Nephron (organoid): ENCODE measurements around the gene DESI2.
A peak's percentile ranks its signal among the peaks of the same experiment; 100 is the strongest.

Source experiments
- H3K27ac Mint-ChIP-seq, 3 experiments: 2 replicates each; pipeline ENCODE4 v1.8.0; 2020; ENCODE audit warnings: mixed read lengths in 3 of 3, mild to moderate bottlenecking in 2 of 3, moderate library complexity in 1 of 3
- H3K27me3 Mint-ChIP-seq: 2 replicates; pipeline ENCODE4 v1.8.0; 2021; ENCODE audit warnings: low read depth, mild to moderate bottlenecking, moderate library complexity, mixed read lengths
- H3K36me3 Mint-ChIP-seq: 2 replicates; pipeline ENCODE4 v1.8.0; 2020; ENCODE audit warnings: low read depth, mixed read lengths
- H3K4me1 Mint-ChIP-seq: 2 replicates; pipeline ENCODE4 v1.8.0; 2020; ENCODE audit warnings: mixed read lengths
- H3K4me3 Mint-ChIP-seq, 3 experiments: 2 replicates each; pipeline ENCODE4 v1.8.0; 2020; ENCODE audit warnings: mild to moderate bottlenecking in 3 of 3, mixed read lengths in 3 of 3, moderate library complexity in 2 of 3
- H3K9me3 Mint-ChIP-seq: 2 replicates; pipeline ENCODE4 v1.8.0; 2020; ENCODE audit warnings: mixed read lengths
- TF ChIP-seq, protein P1 (sequence below), 3 experiments: fragments of 200-600 bp; sonication (generic); IDR thresholded peaks; one replicate each; pipeline ENCODE4 v1.5.0; 2021; ENCODE audit warnings: antibody characterized with exemption in 3 of 3; ENCODE audit not compliant: unreplicated experiment in 3 of 3

DESI2 gene

DNA sequence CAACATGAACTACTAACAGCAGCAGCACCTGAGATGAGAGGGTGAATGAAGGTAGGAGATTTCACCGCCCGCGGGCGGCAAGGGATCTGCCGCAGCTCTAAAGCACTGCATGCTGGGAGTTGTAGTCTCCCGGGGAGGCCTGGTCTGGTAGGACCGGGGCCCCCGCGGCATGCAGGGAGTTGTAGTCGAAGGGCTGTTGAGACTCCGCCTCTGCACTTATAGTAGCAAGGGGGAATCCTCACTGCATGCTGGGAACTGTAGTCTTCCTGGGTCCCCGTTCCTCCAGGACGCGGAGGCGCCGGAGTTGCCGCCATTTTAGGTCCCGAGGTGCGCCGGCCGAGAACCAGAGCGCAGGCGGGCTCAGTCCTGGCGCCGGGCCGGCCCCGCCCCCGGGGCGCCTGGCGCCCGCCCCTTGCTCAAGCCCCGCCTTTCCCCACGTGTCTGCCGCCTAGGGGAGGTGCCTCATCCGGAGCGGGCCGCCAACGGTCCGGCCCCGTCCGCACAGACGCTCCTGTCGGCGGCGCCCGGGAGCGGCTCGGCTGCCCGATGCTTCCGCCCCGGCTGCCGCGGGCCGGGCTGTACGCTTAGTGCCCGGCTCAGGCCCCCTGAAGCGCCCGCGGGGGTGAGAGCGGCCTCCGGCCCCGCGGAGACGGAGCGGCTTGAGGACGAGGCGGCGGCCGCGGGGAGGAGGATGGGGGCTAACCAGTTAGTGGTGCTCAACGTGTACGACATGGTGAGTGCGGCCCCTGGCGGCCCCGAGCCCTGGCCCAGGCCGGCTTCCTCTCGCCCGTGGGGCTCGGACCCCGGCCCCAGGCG lies at the start of gene DESI2:
Gene DESI2, plus strand, starts transcription at position 504 of the 816 bp plus-strand sequence. Its CDS starts 188 bp downstream, at position 692.
- no peaks in the 10 kb centered on the region for H3K27me3 Mint-ChIP-seq
- no peaks in the 10 kb centered on the region for H3K9me3 Mint-ChIP-seq
- peaks cover 24% of the 10 kb centered on the region for H3K4me1 Mint-ChIP-seq
- H3K27ac Mint-ChIP-seq: peak within 1 kb of the TSS; percentile 81 to 88 (median 85)
- TF ChIP-seq, protein P1, sequence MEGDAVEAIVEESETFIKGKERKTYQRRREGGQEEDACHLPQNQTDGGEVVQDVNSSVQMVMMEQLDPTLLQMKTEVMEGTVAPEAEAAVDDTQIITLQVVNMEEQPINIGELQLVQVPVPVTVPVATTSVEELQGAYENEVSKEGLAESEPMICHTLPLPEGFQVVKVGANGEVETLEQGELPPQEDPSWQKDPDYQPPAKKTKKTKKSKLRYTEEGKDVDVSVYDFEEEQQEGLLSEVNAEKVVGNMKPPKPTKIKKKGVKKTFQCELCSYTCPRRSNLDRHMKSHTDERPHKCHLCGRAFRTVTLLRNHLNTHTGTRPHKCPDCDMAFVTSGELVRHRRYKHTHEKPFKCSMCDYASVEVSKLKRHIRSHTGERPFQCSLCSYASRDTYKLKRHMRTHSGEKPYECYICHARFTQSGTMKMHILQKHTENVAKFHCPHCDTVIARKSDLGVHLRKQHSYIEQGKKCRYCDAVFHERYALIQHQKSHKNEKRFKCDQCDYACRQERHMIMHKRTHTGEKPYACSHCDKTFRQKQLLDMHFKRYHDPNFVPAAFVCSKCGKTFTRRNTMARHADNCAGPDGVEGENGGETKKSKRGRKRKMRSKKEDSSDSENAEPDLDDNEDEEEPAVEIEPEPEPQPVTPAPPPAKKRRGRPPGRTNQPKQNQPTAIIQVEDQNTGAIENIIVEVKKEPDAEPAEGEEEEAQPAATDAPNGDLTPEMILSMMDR (IDR thresholded peaks at IDR 0.05; ENCODE audit: unreplicated experiment in 3 of 3): peak; percentile 51 to 73 (median 53)
- peak within 1 kb of the TSS; percentile 84 to 89 (median 89) for H3K4me3 Mint-ChIP-seq
- peaks cover 9% of the 10 kb centered on the region for H3K36me3 Mint-ChIP-seq

DNA sequence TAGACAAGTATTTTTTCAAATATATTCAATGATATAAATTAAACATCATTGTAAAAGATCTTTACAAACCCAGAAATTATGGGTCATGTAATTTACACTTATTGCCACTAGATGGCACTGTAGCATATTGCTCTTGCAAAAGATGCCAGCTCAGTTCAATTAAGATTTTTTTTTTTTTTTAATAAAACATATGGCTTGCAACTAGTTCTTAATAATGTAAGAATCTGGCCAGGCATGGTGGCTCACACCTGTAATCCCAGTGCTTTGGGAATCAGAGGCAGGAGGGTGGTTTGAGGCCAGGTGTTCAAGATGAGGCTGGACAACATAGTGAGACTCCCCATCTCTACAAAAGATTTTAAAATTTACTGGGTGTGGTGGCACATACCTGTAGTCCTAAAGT lies 49.4 kb upstream of the DESI2 start:
- Mint-ChIP-seq H3K4me3 (no peak overlapping the region), H3K27ac (no peak overlapping the region), H3K9me3 (no peaks in the 10 kb centered on the region), H3K4me1 (no peaks in the 10 kb centered on the region), H3K27me3 (peaks cover 7% of the 10 kb centered on the region), H3K36me3 (no peaks in the 10 kb centered on the region)
- TF ChIP-seq, protein P1 (IDR thresholded peaks at IDR 0.05; ENCODE audit: unreplicated experiment in 3 of 3): peak; percentile 73 to 89 (median 79)

GRCh38 chr1:244605835-244606370 lies 47.0 kb upstream of the DESI2 start:
- TF ChIP-seq, protein P1 (IDR thresholded peaks at IDR 0.05; ENCODE audit: unreplicated experiment in 3 of 3): no peak
- H3K4me3 Mint-ChIP-seq: no peak overlapping the region

GRCh38 chr1:244614113-244614836 lies 38.7 kb upstream of the DESI2 start:
- Mint-ChIP-seq H3K27me3 (no peaks in the 10 kb centered on the region), H3K36me3 (no peaks in the 10 kb centered on the region), H3K4me1 (no peaks in the 10 kb centered on the region), H3K27ac (no peak overlapping the region), H3K4me3 (no peak overlapping the region), H3K9me3 (no peaks in the 10 kb centered on the region)
- TF ChIP-seq, protein P1 (IDR thresholded peaks at IDR 0.05; ENCODE audit: unreplicated experiment in 3 of 3): no peak

More at GRCh38 chr1:244605835-244606370, 47.0 kb upstream of the DESI2 start:
- H3K36me3 Mint-ChIP-seq: no peaks in the 10 kb centered on the region
- no peaks in the 10 kb centered on the region for H3K4me1 Mint-ChIP-seq
- H3K27ac Mint-ChIP-seq: peak overlapping the region in 1 of 3 experiments; percentile 7
- H3K9me3 Mint-ChIP-seq: no peaks in the 10 kb centered on the region
- H3K27me3 Mint-ChIP-seq: peaks cover 5% of the 10 kb centered on the region

DNA sequence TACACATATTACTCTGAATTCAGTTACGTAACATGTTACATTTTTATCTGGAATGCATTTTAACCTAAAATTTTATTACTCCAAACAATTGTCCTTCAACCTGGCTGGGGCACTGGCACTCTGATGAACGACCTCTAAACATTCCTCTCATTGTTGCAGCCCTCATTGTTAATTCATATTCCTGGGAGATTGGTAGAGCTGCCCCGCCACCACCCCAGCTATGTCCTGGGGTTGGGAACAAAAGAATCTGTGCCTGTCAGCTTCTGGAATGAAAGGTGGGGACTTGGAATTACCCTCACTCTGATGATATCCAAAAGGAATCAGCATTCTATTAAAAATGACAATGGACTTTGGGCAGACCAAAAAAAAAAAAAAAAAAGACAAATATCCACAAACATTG lies 38.0 kb upstream of the DESI2 start:
- Mint-ChIP-seq H3K27me3 (no peaks in the 10 kb centered on the region), H3K4me1 (no peaks in the 10 kb centered on the region), H3K4me3 (no peak overlapping the region), H3K9me3 (no peaks in the 10 kb centered on the region), H3K36me3 (no peaks in the 10 kb centered on the region), H3K27ac (no peak overlapping the region)
- TF ChIP-seq, protein P1 (IDR thresholded peaks at IDR 0.05; ENCODE audit: unreplicated experiment in 3 of 3): no peak
